ENCODE measurements around the gene ANXA2R.

GRCh38 chr5:43046474-43046873 is 6.4 kb upstream of the ANXA2R start:
- TF ChIP-seq CTCF (IDR thresholded peaks at IDR 0.05) (no peak), POLR2A (IDR thresholded peaks at IDR 0.05) (no peak)
